Neural progenitor cell (in vitro differentiated cells): ENCODE results near the gene IP6K2. TPM values are rescaled to one million over a fixed set of nuclear protein-coding genes. Genes with fewer than 3 reads are reported as not detected.

Source experiments
- DNase-seq: peaks from one replicate; pipeline ENCODE4 v3.0.0-alpha.2; 2016; ENCODE audit warnings: low spot score
- H2AFZ ChIP-seq: fragments of 200-600 bp; sonication (generic); replicated peaks from 2 replicates; pipeline ENCODE4 v1.6.1; 2016; ENCODE audit warnings: antibody characterized with exemption
- H3F3A ChIP-seq: fragments of 200-600 bp; sonication (generic); 2 replicates; pipeline ENCODE4 v1.6.1; 2016; ENCODE audit warnings: antibody characterized with exemption, low read depth
- H3K27ac ChIP-seq: fragments of 200-600 bp; sonication (generic); 2 replicates; pipeline ENCODE4 v1.5.1; 2016; ENCODE audit warnings: mild to moderate bottlenecking
- H3K27me3 ChIP-seq: fragments of 200-600 bp; sonication (generic); 2 replicates; pipeline ENCODE4 v1.6.1; 2016; ENCODE audit warnings: mild to moderate bottlenecking, moderate library complexity
- H3K36me3 ChIP-seq: fragments of 200-600 bp; sonication (generic); 2 replicates; pipeline ENCODE4 v1.5.1; 2016
- H3K4me1 ChIP-seq: fragments of 200-600 bp; sonication (generic); 2 replicates; pipeline ENCODE4 v1.6.1; 2016; ENCODE audit warnings: mixed run types
- H3K4me2 ChIP-seq: fragments of 200-600 bp; sonication (generic); 2 replicates; pipeline ENCODE4 v1.6.1; 2016
- H3K4me3 ChIP-seq: fragments of 200-600 bp; sonication (generic); 2 replicates; pipeline ENCODE4 v1.5.1; 2016
- H3K79me2 ChIP-seq: fragments of 200-600 bp; sonication (generic); 2 replicates; pipeline ENCODE4 v1.6.1; 2016; ENCODE audit warnings: low read depth
- H3K9ac ChIP-seq: fragments of 200-600 bp; sonication (generic); 2 replicates; pipeline ENCODE4 v1.6.1; 2016
- H3K9me3 ChIP-seq: fragments of 200-600 bp; sonication (generic); 2 replicates; pipeline ENCODE4 v1.5.1; 2016; ENCODE audit warnings: low read depth
- H4K20me1 ChIP-seq: fragments of 200-600 bp; sonication (generic); 2 replicates; pipeline ENCODE4 v1.6.1; 2016; ENCODE audit warnings: low read depth
- H3K27ac Mint-ChIP-seq: 3 replicates; pipeline ENCODE4 v1.8.0; 2021; ENCODE audit warnings: mixed read lengths
- H3K27me3 Mint-ChIP-seq: 2 replicates; pipeline ENCODE4 v1.8.0; 2022; ENCODE audit warnings: low read depth, mild to moderate bottlenecking, inconsistent platforms, moderate library complexity, mixed read lengths; ENCODE audit not compliant: insufficient read depth
- H3K36me3 Mint-ChIP-seq: 3 replicates; pipeline ENCODE4 v1.8.0; 2021; ENCODE audit warnings: mixed read lengths
- H3K4me1 Mint-ChIP-seq: 3 replicates; pipeline ENCODE4 v1.8.0; 2021; ENCODE audit warnings: mixed read lengths
- H3K4me3 Mint-ChIP-seq: 3 replicates; pipeline ENCODE4 v1.8.0; 2021; ENCODE audit warnings: mild to moderate bottlenecking, moderate library complexity, mixed read lengths
- H3K9me3 Mint-ChIP-seq: 3 replicates; pipeline ENCODE4 v1.8.0; 2020; ENCODE audit warnings: mixed read lengths
- EZH2 ChIP-seq: fragments of 200-600 bp; sonication (generic); IDR thresholded peaks from 2 replicates; pipeline ENCODE4 v1.6.1; 2017; ENCODE audit warnings: antibody characterized with exemption, mild to moderate bottlenecking, moderate library complexity
- EZH2phosphoT487 ChIP-seq: fragments of 200-600 bp; sonication (generic); IDR thresholded peaks from 2 replicates; pipeline ENCODE4 v1.6.1; 2017; ENCODE audit warnings: antibody characterized with exemption
- total RNA-seq: library from RNA; depleted of rRNA; stranded (reverse); fragments of >200 nt; gene quantifications from 2 replicates; pipeline ENCODE4 v1.2.3, GENCODE V29; 2015; ENCODE audit warnings: low replicate concordance
- TF ChIP-seq, protein P1 (sequence below): fragments of 200-600 bp; sonication (generic); IDR thresholded peaks from 2 replicates; pipeline ENCODE4 v1.5.1; 2017; ENCODE audit warnings: antibody characterized with exemption, mild to moderate bottlenecking

IP6K2 gene
- total RNA-seq, 1 donor from 2014 or later: 130 TPM

DNA sequence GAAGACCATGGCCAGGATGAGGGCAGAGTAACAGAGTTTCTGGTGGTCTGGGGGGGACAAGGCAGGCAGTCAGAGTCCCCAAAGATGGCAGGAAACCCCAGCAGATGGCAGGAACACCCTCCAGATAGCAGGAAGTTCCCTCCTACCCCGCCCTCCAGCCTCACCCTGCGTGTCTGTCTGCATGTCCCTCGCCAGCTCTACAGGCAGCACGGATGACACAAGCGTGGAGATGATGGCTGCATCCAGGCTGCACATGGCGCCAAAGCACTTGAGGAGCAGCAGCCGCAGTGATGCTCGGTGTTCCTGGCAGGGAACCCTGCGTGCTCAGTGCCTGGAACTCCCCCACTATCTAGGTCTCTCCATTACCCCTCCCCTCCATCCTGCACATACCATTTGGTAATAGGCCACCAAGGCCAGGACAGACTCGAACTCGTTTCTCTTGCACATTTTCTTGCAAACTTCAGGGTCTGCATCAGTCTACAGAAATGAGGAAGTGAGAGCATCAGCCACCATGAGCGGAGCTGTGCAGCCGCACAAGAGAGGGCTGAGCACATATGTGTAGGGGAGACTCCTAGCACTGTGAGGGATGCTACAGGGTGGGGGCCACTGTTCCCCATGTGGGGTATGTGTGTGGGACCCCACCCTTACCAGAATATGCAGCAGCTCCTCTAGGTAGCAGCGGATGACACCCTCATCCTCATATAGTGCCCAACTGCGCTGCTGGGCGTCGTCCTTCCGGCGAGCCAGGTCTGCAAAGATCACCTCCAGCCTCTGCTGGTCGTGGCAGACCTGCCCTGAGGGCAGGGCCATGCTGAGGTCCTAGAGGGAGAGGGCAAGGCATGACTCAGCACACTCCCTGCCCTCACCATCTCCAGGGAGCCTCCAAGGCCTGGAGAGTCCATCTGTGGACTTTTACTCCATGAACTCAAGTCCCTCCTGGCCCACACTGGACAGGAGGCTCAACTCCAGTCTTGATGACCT, 37.3 kb downstream of the IP6K2 start:
- Mint-ChIP-seq H3K4me3 (no peak overlapping the region), H3K27me3 (peaks cover 17% of the 10 kb centered on the region), H3K27ac (no peak overlapping the region), H3K4me1 (peaks cover 13% of the 10 kb centered on the region), H3K36me3 (peaks cover 40% of the 10 kb centered on the region), H3K9me3 (no peaks in the 10 kb centered on the region)
- no peaks in the 10 kb centered on the region for H3K27me3 ChIP-seq
- H3K27ac ChIP-seq: no peak overlapping the region
- H2AFZ ChIP-seq: no peak overlapping the region
- no peak overlapping the region for H3K9ac ChIP-seq
- no peak overlapping the region for H3K4me2 ChIP-seq
- H3K4me1 ChIP-seq: peaks cover 8% of the 10 kb centered on the region
- no peaks in the 10 kb centered on the region for H3K9me3 ChIP-seq
- no peak overlapping the region for H3K4me3 ChIP-seq
- H3K79me2 ChIP-seq: peaks cover 20% of the 10 kb centered on the region
- no peak for TF ChIP-seq EZH2phosphoT487
- TF ChIP-seq, protein P1, sequence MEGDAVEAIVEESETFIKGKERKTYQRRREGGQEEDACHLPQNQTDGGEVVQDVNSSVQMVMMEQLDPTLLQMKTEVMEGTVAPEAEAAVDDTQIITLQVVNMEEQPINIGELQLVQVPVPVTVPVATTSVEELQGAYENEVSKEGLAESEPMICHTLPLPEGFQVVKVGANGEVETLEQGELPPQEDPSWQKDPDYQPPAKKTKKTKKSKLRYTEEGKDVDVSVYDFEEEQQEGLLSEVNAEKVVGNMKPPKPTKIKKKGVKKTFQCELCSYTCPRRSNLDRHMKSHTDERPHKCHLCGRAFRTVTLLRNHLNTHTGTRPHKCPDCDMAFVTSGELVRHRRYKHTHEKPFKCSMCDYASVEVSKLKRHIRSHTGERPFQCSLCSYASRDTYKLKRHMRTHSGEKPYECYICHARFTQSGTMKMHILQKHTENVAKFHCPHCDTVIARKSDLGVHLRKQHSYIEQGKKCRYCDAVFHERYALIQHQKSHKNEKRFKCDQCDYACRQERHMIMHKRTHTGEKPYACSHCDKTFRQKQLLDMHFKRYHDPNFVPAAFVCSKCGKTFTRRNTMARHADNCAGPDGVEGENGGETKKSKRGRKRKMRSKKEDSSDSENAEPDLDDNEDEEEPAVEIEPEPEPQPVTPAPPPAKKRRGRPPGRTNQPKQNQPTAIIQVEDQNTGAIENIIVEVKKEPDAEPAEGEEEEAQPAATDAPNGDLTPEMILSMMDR: no peak
- no peak for TF ChIP-seq EZH2
- no peaks in the 10 kb centered on the region for H3F3A ChIP-seq
- H4K20me1 ChIP-seq: peaks cover 22% of the 10 kb centered on the region
- no peaks in the 10 kb centered on the region for H3K36me3 ChIP-seq
- DNase-seq: no peak

DNA sequence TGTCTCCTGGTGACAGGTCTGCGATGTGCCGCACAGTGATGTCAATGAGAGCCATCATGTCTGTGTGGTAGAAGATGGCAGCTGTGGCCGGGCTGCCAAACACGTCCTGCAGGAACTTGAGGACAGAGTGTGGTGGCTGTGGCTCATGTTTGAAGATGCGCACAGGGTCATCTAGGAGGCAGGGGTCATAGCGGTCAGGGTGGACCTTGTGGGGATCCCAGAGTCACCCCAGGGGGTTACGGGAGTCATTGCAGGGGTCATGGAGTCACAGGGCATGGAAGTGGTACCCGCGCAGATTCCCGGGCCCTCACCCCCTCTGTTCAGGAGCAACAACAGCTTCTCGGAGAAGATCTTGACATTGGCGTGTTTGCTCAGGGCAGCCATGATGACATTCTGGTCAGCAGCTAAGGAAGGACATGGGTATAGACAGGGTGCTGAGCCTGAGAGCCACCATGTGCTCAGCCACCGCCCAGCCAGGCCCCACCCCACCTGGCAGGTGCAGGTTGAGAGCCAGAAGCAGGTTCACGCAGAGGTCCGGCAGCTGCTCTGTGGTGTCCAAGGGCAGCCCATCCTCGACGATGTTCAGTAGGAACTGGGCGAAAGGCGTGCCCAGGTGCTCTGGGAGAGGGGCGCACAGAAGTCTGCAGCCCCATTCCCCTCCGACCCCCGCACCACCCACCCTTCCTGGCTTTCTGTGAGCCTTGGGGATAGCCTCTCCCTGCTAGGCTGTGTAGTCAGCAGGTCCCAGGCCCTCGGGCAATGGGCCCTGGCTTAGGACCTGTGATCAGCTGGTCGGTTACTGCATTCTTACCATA, 38.2 kb downstream of the IP6K2 start:
- H2AFZ ChIP-seq: no peak overlapping the region
- H3K27me3 ChIP-seq: no peaks in the 10 kb centered on the region
- H3K4me3 ChIP-seq: no peak overlapping the region
- no peak overlapping the region for H3K27ac ChIP-seq
- no peak overlapping the region for H3K9ac ChIP-seq
- Mint-ChIP-seq H3K27ac (no peak overlapping the region), H3K9me3 (no peaks in the 10 kb centered on the region), H3K4me1 (peaks cover 6% of the 10 kb centered on the region), H3K27me3 (peaks cover 17% of the 10 kb centered on the region), H3K4me3 (no peak overlapping the region), H3K36me3 (peaks cover 40% of the 10 kb centered on the region)
- H3F3A ChIP-seq: no peaks in the 10 kb centered on the region
- H3K36me3 ChIP-seq: no peaks in the 10 kb centered on the region
- no peak for TF ChIP-seq EZH2
- TF ChIP-seq, protein P1: no peak
- TF ChIP-seq EZH2phosphoT487: no peak
- H3K4me1 ChIP-seq: no peaks in the 10 kb centered on the region
- peaks cover 13% of the 10 kb centered on the region for H4K20me1 ChIP-seq
- DNase-seq: no peak
- no peak overlapping the region for H3K4me2 ChIP-seq
- H3K79me2 ChIP-seq: peaks cover 11% of the 10 kb centered on the region
- H3K9me3 ChIP-seq: no peaks in the 10 kb centered on the region

DNA sequence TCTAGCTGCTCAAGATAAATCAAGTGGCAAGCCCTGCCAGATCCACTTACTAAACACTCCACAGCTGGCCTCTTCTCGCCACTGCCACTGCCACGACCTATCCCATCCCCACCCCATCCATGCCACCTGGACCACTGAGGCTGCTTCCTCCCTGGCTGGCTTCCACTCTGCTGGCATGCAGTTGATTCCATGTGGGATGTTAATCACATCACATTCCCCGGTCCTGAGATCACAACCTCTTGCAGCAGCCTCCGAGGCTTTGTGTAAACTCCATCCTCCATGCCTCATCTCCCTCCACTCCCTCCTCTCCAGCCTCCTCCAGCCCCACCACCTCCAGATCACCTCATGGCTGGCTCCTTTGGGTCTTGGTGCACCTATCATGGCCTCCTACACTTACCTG, 39.0 kb downstream of the IP6K2 start:
- H3K36me3 ChIP-seq: no peaks in the 10 kb centered on the region
- H3F3A ChIP-seq: no peaks in the 10 kb centered on the region
- H3K9me3 ChIP-seq: no peaks in the 10 kb centered on the region
- Mint-ChIP-seq H3K27me3 (peaks cover 17% of the 10 kb centered on the region), H3K9me3 (no peaks in the 10 kb centered on the region), H3K27ac (no peak overlapping the region), H3K4me3 (no peak overlapping the region), H3K36me3 (peaks cover 40% of the 10 kb centered on the region), H3K4me1 (no peaks in the 10 kb centered on the region)
- no peaks in the 10 kb centered on the region for H3K27me3 ChIP-seq
- H3K4me2 ChIP-seq: no peak overlapping the region
- peaks cover 6% of the 10 kb centered on the region for H4K20me1 ChIP-seq
- no peak overlapping the region for H3K27ac ChIP-seq
- no peak for DNase-seq
- H2AFZ ChIP-seq: no peak overlapping the region
- no peak overlapping the region for H3K9ac ChIP-seq
- no peak overlapping the region for H3K4me3 ChIP-seq
- TF ChIP-seq, protein P1: no peak
- no peak for TF ChIP-seq EZH2phosphoT487
- no peak for TF ChIP-seq EZH2
- H3K4me1 ChIP-seq: no peaks in the 10 kb centered on the region
- peaks cover 4% of the 10 kb centered on the region for H3K79me2 ChIP-seq
